OCI-LY3 (cell line): ENCODE results near the gene CHCHD10.

Source experiments
- H2AFZ ChIP-seq: fragments of 200-600, 300-600 bp; shearing (Covaris generic); 2 replicates; pipeline ENCODE4 v1.6.0; 2014; ENCODE audit warnings: antibody characterized with exemption, low read depth, low read length
- H3K27ac ChIP-seq: fragments of 200-600, 300-600 bp; sonication (generic); 2 replicates; pipeline ENCODE4 v1.5.1; 2014; ENCODE audit warnings: mild to moderate bottlenecking, low read length, moderate library complexity, mixed read lengths
- H3K27me3 ChIP-seq: fragments of 200-600, 300-600 bp; sonication (generic); 2 replicates; pipeline ENCODE4 v1.6.1; 2014; ENCODE audit warnings: low read depth, low read length, mixed read lengths
- H3K36me3 ChIP-seq: fragments of 200-600, 300-600 bp; sonication (generic); replicated peaks from 2 replicates; pipeline ENCODE3; 2014; ENCODE audit warnings: low read depth, low read length, mixed read lengths
- H3K4me1 ChIP-seq: fragments of 300-600, 200-600 bp; sonication (generic); 2 replicates; pipeline ENCODE4 v1.6.1; 2014; ENCODE audit warnings: low read length, mixed read lengths
- H3K4me2 ChIP-seq: fragments of 200-600, 300-600 bp; sonication (generic); 2 replicates; pipeline ENCODE4 v1.6.1; 2014; ENCODE audit warnings: low read length, mixed read lengths
- H3K4me3 ChIP-seq: fragments of 300-600, 200-600 bp; sonication (generic); 2 replicates; pipeline ENCODE4 v1.5.1; 2014; ENCODE audit warnings: antibody characterized with exemption, mild to moderate bottlenecking, low read length, moderate library complexity
- H3K79me2 ChIP-seq: fragments of 300-600, 200-600 bp; shearing (Covaris generic); 2 replicates; pipeline ENCODE4 v1.6.1; 2014; ENCODE audit warnings: mild to moderate bottlenecking, low read length, mixed read lengths
- H3K9ac ChIP-seq: fragments of 300-600, 200-600 bp; shearing (Covaris generic); 2 replicates; pipeline ENCODE4 v1.6.0; 2014; ENCODE audit warnings: mild to moderate bottlenecking, low read length, moderate library complexity
- H3K9me3 ChIP-seq: fragments of 200-600, 300-600 bp; shearing (Covaris generic); 2 replicates; pipeline ENCODE4 v1.6.1; 2014; ENCODE audit warnings: low read length, mixed read lengths; ENCODE audit not compliant: insufficient read depth
- H4K20me1 ChIP-seq: fragments of 200-600, 300-600 bp; sonication (generic); 2 replicates; pipeline ENCODE4 v1.6.1; 2016; ENCODE audit warnings: low read length, mixed read lengths; ENCODE audit not compliant: insufficient read depth
- EZH2phosphoT487 ChIP-seq: fragments of 200-600 bp; shearing (Covaris generic); IDR thresholded peaks from 2 replicates; pipeline ENCODE4 v1.6.1; 2018; ENCODE audit warnings: antibody characterized with exemption, mixed run types, low read depth
- TF ChIP-seq, protein P1 (sequence below): fragments of 200-600, 300-600 bp; sonication (generic); IDR thresholded peaks from 2 replicates; pipeline ENCODE4 v1.5.1; 2014; ENCODE audit warnings: antibody characterized with exemption, low read length, low read depth

CHCHD10 gene

DNA sequence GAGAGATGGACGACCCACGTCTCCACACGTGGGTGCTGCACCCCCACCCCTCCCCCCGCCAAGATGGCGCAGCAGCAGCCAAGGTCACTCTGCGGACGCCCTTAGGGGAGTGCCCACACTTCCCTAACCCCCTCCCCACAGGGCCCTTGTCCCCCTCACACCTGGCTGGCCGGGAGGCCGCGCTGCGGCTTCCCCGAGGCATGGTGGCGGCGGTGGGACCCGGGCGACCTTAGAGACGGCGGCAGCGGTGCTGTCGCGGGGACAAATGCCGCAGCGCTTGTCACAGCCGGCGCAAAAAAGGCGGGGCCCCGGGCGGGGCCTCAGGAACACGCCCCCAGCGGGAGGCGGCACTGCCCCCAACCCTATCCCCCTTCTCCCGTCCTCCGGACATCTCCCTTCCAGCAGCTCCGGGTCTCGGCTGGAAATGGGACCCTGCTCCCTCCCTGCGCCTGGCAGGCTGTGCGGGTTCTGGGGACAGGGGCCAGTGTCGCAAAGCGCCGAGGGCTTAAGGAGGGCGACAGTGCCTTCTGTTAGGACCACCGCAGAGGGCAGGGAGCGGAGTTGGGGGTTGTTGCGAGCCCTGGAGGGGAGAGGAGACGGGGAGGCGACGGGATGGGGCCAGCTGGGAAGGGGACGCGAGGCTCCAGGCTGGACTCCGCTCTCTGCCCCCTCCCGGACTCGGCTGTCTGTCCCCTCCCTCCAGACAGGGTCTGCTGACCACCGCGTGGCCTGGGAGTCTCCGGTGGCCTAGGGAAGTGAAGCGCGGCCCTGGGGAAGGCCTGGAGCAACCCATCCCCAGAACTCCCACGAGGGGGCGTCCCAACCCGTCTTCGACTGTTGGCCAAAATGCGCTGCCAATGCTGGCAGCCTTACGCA is at the start of gene CHCHD10:
TSS of gene CHCHD10 (minus strand) at position 300 of the 876 bp plus-strand sequence. CDS start at position 202, 98 bp downstream.
- Histone ChIP-seq H3K4me1 (peaks cover 34% of the 10 kb centered on the region), H3K9me3 (no peaks in the 10 kb centered on the region), H3K9ac (peak within 1 kb of the TSS; percentile 80), H3K27ac (peak within 1 kb of the TSS; percentile 46), H4K20me1 (peaks cover 12% of the 10 kb centered on the region), H3K4me2 (peak within 1 kb of the TSS; percentile 96), H3K36me3 (peaks cover 27% of the 10 kb centered on the region), H3K79me2 (peaks cover 27% of the 10 kb centered on the region), H2AFZ (peak within 1 kb of the TSS; percentile 89), H3K4me3 (peak within 1 kb of the TSS; percentile 94), H3K27me3 (no peaks in the 10 kb centered on the region)
- TF ChIP-seq, protein P1, sequence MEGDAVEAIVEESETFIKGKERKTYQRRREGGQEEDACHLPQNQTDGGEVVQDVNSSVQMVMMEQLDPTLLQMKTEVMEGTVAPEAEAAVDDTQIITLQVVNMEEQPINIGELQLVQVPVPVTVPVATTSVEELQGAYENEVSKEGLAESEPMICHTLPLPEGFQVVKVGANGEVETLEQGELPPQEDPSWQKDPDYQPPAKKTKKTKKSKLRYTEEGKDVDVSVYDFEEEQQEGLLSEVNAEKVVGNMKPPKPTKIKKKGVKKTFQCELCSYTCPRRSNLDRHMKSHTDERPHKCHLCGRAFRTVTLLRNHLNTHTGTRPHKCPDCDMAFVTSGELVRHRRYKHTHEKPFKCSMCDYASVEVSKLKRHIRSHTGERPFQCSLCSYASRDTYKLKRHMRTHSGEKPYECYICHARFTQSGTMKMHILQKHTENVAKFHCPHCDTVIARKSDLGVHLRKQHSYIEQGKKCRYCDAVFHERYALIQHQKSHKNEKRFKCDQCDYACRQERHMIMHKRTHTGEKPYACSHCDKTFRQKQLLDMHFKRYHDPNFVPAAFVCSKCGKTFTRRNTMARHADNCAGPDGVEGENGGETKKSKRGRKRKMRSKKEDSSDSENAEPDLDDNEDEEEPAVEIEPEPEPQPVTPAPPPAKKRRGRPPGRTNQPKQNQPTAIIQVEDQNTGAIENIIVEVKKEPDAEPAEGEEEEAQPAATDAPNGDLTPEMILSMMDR: peak; percentile 58
- TF ChIP-seq EZH2phosphoT487: no peak

DNA sequence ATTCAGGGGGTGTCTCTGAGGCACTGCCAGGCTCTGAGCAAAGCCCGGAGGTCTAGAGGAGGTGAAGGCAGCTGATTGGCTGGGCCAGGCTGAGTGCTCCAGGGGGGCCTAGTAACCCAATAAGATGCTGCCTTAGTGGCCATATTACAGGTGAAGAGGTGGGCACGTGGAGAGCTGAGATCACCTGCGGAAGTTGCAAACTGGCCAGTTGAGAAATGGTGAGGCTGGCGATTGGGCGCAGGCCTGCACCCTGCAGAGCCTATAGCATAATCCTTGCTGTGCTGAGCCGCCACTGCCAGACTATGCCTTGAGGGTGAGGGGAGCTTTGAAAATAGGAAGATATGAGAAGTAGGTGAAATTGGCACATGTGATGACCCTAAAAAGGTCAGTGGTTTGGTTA is 49.4 kb upstream of the CHCHD10 start:
- Histone ChIP-seq H3K79me2 (no peaks in the 10 kb centered on the region), H3K4me2 (no peak overlapping the region), H4K20me1 (no peaks in the 10 kb centered on the region), H3K27me3 (no peaks in the 10 kb centered on the region), H2AFZ (no peak overlapping the region), H3K27ac (no peak overlapping the region), H3K4me1 (no peaks in the 10 kb centered on the region), H3K9me3 (no peaks in the 10 kb centered on the region), H3K36me3 (peaks cover 61% of the 10 kb centered on the region), H3K9ac (no peak overlapping the region), H3K4me3 (no peak overlapping the region)
- no peak for TF ChIP-seq EZH2phosphoT487

DNA sequence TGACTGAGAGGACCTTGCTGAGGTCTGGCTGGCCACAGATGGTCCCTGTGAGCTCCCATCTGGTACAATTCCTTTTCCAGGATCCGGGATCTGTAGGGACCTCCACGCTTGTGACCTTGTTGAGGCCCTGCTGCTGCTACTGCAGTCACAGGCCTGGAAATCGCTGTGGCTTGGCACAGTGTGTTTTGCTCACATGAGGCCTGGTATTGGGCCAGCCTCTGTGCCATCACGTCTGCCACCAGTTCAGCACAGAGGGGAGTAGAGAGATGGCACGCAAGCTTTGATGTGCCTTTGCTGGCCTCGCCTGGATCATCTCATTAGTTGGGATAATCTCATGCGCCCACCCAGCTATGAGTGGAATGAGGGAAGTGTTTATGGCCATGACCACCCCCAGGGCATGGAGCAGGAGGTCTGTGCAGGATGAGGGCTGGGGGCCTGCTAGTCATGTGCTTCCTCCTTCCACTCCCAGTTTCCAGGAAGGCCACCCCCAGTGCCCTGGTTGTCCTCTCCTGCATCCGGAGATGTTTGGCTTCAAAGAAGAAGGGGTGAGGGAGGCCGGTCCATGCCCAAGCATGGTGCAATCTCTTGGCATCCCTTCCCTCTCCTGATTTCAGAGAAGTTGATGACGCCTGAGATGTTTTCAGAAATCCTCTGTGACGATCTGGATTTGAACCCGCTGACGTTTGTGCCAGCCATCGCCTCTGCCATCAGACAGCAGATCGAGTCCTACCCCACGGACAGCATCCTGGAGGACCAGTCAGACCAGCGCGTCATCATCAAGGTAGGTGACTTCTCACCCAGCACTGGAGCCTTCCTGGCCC is 48.6 kb upstream of the CHCHD10 start:
- H3K36me3 ChIP-seq: peaks cover 60% of the 10 kb centered on the region
- no peak for TF ChIP-seq EZH2phosphoT487
- TF ChIP-seq, protein P1: no peak
- no peaks in the 10 kb centered on the region for H3K27me3 ChIP-seq
- no peak overlapping the region for H3K4me3 ChIP-seq
- H2AFZ ChIP-seq: no peak overlapping the region
- no peaks in the 10 kb centered on the region for H3K9me3 ChIP-seq
- no peaks in the 10 kb centered on the region for H3K4me1 ChIP-seq
- no peak overlapping the region for H3K4me2 ChIP-seq
- H3K79me2 ChIP-seq: no peaks in the 10 kb centered on the region
- H4K20me1 ChIP-seq: no peaks in the 10 kb centered on the region
- H3K9ac ChIP-seq: no peak overlapping the region
- H3K27ac ChIP-seq: no peak overlapping the region

DNA sequence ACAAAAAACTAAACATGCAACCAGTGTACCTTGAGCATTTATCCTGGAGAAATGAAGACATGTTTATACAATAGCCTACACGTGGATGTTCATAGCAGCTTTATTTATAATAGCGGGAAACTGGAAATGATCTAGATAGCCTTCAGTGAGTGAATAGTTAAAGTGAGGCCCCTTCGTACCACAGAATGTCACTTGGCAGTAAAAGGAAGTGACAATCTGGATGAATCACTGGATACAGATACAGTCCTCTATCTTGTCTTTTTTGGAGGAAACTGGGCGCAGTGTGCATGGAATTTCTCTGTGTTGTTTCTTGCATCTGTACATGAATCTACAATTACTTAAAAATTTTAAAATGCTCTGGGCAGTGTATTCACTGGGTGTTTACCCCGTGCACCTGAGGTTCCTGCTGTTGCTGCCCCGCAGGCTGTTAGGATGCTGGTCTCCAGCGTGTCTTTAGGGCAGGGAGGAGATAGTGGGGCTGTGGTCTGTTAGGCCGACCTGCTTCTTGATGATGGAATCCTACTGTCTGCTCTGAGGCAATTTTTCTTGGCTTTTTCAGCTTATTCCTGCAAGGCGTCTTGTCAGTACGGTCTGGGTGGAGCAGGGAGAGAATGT is 47.9 kb upstream of the CHCHD10 start:
- Histone ChIP-seq H3K27ac (no peak overlapping the region), H3K36me3 (peaks cover 57% of the 10 kb centered on the region), H3K4me2 (no peak overlapping the region), H3K79me2 (no peaks in the 10 kb centered on the region), H2AFZ (no peak overlapping the region), H3K4me3 (no peak overlapping the region), H3K27me3 (no peaks in the 10 kb centered on the region), H4K20me1 (no peaks in the 10 kb centered on the region), H3K4me1 (no peaks in the 10 kb centered on the region), H3K9ac (no peak overlapping the region), H3K9me3 (no peaks in the 10 kb centered on the region)
- TF ChIP-seq, protein P1: no peak
- TF ChIP-seq EZH2phosphoT487: no peak
